Astrocyte of the cerebellum (primary cell): ENCODE data around the gene IVL.

Experiments used
- DNase-seq: peaks from one replicate; pipeline ENCODE4 v3.0.0-alpha.2; 2011; ENCODE audit warnings: low read depth
- H3K4me3 ChIP-seq: 2 replicates; pipeline ENCODE4 v1.5.1; 2011; ENCODE audit warnings: mild to moderate bottlenecking, low read depth, low read length, moderate library complexity
- CTCF ChIP-seq: IDR thresholded peaks from 2 replicates; pipeline ENCODE4 v1.5.1; 2012; ENCODE audit warnings: low read length, low read depth, moderate library complexity, mild to moderate bottlenecking; ENCODE audit errors: missing control alignments
- in situ Hi-C: cut with HindIII; loops from 2 replicates; pipeline ENCODE4 v1.10.0; 2017; ENCODE audit warnings: low sequenced_read_pairs

IVL gene

GRCh38 chr1:152917794-152918193 is 9.4 kb downstream of the IVL start:
- in situ Hi-C loops = no loop called here
- peak; percentile 10 for TF ChIP-seq CTCF
- no peak overlapping the region for H3K4me3 ChIP-seq
- DNase-seq = no peak

DNA sequence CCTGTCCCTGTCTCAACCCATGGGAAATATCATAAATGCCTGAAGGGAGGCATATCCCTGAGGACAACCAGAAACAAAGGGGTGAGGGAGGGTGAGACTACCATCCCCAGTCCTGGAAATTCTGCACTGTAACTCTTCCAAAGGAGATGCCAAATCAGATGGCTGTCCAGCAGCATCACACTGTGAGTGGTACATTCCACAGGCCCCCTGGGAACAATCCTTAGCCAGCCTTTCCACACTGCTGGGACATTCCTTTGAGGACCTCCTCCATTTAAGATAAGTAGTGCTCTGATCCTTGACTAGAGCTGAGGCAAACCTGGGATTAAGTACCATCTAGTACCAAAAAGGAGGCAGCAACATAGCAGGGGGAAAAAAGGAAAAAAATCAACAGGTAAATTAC is 10.7 kb downstream of the IVL start:
- in situ Hi-C loops = no loop called here
- TF ChIP-seq CTCF = no peak
- DNase-seq = no peak

DNA sequence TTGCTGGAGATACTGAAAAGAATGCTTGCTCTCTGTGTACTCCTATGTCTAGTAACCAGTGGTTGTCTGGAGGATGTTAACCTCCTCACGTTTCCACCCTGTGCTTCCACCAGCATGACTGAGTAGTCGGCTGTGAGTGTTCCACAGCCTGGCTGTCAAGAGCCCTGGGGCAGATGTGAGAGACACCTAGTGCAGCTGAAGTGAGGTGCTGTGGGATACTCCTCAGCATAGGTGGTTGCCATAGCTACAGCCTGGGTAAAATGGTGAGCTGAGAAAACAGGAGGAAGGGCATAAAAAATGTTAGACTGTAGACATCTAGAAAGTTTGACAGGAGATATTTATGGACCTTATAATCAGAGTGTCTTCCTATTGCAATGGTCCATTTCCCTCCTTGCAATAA is 15.8 kb downstream of the IVL start:
- TF ChIP-seq CTCF = no peak
- H3K4me3 ChIP-seq = no peak overlapping the region
- in situ Hi-C loops = no loop called here
- no peak for DNase-seq

More for the DNA sequence above, 10.7 kb downstream of the IVL start:
- H3K4me3 ChIP-seq = no peak overlapping the region

GRCh38 chr1:152926091-152926490 is 17.7 kb downstream of the IVL start:
- peak; percentile 5 for DNase-seq
- no peak overlapping the region for H3K4me3 ChIP-seq
- TF ChIP-seq CTCF = peak; percentile 65
- in situ Hi-C loops = no loop called here

DNA sequence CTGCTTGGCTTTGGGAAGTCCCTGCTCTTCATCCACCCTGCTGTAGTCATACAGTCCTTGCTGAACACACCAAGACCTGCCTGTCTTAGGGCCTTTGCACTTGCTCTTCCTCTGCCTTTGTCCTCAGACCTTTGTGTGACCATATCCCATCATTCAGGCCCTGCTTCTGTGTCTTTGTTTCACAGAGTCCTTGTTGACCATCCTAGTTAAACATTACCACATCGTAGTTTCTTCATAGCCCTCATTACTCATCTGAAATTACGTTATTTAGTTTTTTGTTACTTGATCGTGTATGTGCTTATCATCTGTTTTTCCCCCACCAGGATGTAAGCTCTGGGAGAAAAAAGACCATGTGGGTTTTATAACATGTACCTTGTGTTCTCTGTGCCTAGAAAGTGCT is 20.3 kb downstream of the IVL start:
- no peak for DNase-seq
- in situ Hi-C loops = no loop called here
- no peak overlapping the region for H3K4me3 ChIP-seq
- TF ChIP-seq CTCF = no peak

GRCh38 chr1:152932170-152932811 is 23.9 kb downstream of the IVL start:
- DNase-seq = no peak
- no peak for TF ChIP-seq CTCF
- H3K4me3 ChIP-seq = no peak overlapping the region
- in situ Hi-C loops = no loop called here
